ENCODE data around the gene SLC17A9. TPM values are rescaled to one million over a fixed set of nuclear protein-coding genes. Genes with fewer than 3 reads are reported as not detected.

The SLC17A9 gene
- total RNA-seq, 1 experiment from 2014 or later = 0.17 TPM

DNA sequence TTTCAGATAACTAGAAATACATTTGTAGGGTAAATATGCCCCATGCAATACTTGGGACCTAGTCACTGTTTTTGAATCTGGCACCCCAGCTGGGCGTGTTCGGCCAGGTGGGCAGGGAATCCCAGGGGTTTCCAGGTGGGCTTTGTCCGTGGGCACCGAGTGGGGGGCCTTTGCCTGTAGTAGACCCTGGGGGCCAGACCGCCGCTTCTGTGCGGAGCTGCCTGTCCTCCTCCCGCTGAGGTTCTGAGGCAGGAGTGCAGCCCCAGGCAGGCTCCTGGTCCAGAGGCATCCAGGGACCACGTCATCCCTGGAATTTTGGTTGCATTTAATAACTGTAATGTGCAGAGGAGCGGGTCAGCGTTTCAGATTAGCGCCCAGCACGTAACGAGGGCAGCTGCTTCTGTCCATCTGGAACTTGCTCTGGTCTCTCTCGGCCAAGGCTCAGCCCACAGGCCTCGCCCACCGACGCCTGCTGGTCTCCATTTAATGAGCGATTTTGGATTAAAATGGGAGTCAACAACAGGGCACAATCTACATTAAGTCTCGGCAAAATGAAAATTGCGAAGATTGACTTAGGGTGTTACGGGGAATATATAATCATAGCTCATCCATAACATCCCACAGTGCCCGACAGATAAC lies 41.5 kb downstream of the SLC17A9 start:
- ChIA-PET POLR2A (ENCODE audit: low non-redundant PET) (interaction anchor here (0.6 kb wide), 1 partner anchor 25 kb away, joined by 6 read pairs; no protein-coding TSS in a partner anchor), CTCF (interaction anchor here (1.1 kb wide), 1 partner anchor 22 kb away, joined by 3 read pairs; no protein-coding TSS in a partner anchor)
- DNase-seq (ENCODE audit: low spot score) = no peak
- BruUV-seq (replicated peaks) = no TSS peak
- Histone ChIP-seq H3K4me3 (ENCODE audit: low read depth, low read length, poor library complexity, severe bottlenecking) (no peak overlapping the region), H3K9me3 (ENCODE audit: low read depth, low read length, poor library complexity, severe bottlenecking) (no peaks in the 10 kb centered on the region), H3K4me1 (ENCODE audit: insufficient read depth, low read length, poor library complexity, severe bottlenecking) (no peaks in the 10 kb centered on the region), H3K27me3 (replicated peaks; ENCODE audit: insufficient read depth, low read depth, low read length, poor library complexity) (peaks cover 39% of the 10 kb centered on the region), H3K27ac (ENCODE audit: low read depth, low read length, poor library complexity, severe bottlenecking) (no peak overlapping the region), H3K36me3 (ENCODE audit: insufficient read depth, low read length, poor library complexity, severe bottlenecking) (no peaks in the 10 kb centered on the region)
- no peak for TF ChIP-seq EZH2 (IDR thresholded peaks at IDR 0.05; ENCODE audit: borderline replicate concordance, low read depth, low read length, poor library complexity, severe bottlenecking)
- TF ChIP-seq, protein P1, sequence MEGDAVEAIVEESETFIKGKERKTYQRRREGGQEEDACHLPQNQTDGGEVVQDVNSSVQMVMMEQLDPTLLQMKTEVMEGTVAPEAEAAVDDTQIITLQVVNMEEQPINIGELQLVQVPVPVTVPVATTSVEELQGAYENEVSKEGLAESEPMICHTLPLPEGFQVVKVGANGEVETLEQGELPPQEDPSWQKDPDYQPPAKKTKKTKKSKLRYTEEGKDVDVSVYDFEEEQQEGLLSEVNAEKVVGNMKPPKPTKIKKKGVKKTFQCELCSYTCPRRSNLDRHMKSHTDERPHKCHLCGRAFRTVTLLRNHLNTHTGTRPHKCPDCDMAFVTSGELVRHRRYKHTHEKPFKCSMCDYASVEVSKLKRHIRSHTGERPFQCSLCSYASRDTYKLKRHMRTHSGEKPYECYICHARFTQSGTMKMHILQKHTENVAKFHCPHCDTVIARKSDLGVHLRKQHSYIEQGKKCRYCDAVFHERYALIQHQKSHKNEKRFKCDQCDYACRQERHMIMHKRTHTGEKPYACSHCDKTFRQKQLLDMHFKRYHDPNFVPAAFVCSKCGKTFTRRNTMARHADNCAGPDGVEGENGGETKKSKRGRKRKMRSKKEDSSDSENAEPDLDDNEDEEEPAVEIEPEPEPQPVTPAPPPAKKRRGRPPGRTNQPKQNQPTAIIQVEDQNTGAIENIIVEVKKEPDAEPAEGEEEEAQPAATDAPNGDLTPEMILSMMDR (conservative IDR thresholded peaks at IDR 0.05; ENCODE audit: low read depth, low read length) = no peak
- intact Hi-C loops (cut with micrococcal nuclease; ENCODE audit: unreplicated experiment) = no loop called here

DNA sequence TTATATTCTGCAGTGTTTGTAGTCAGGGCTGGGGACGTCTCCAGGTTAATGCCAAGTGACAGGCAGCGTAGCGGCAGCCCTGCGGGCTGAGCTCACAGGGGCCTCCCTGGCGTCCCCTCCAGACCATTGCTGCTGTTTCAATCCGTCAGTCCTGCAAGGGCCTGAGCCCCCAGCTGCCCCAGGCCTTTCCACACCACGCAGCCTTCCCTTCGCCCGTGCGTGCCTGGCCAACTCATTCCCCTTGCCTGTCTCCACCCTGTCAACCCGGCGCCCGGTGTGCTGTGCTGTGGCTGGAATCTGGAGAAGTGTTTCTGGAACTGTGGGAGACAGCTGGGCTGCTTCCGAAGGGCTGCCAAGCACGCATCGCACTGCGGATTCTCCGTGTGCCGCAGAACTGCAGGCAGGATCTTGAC lies 42.4 kb downstream of the SLC17A9 start:
- CTCF ChIA-PET = interaction anchor here (1.1 kb wide), 1 partner anchor 23 kb away, joined by 3 read pairs; no protein-coding TSS in a partner anchor
- BruUV-seq (replicated peaks) = no TSS peak
- Histone ChIP-seq H3K27ac (ENCODE audit: low read depth, low read length, poor library complexity, severe bottlenecking) (no peak overlapping the region), H3K4me1 (ENCODE audit: insufficient read depth, low read length, poor library complexity, severe bottlenecking) (no peaks in the 10 kb centered on the region), H3K27me3 (replicated peaks; ENCODE audit: insufficient read depth, low read depth, low read length, poor library complexity) (peaks cover 47% of the 10 kb centered on the region), H3K36me3 (ENCODE audit: insufficient read depth, low read length, poor library complexity, severe bottlenecking) (no peaks in the 10 kb centered on the region), H3K9me3 (ENCODE audit: low read depth, low read length, poor library complexity, severe bottlenecking) (no peaks in the 10 kb centered on the region), H3K4me3 (ENCODE audit: low read depth, low read length, poor library complexity, severe bottlenecking) (no peak overlapping the region)
- TF ChIP-seq, protein P1 (conservative IDR thresholded peaks at IDR 0.05; ENCODE audit: low read depth, low read length) = no peak
- TF ChIP-seq EZH2 (IDR thresholded peaks at IDR 0.05; ENCODE audit: borderline replicate concordance, low read depth, low read length, poor library complexity, severe bottlenecking) = no peak
- no peak for DNase-seq (ENCODE audit: low spot score)
- POLR2A ChIA-PET (ENCODE audit: low non-redundant PET) = interaction anchor here (0.6 kb wide), 1 partner anchor 24 kb away, joined by 6 read pairs; no protein-coding TSS in a partner anchor
- intact Hi-C loops (cut with micrococcal nuclease; ENCODE audit: unreplicated experiment) = no loop called here

DNA sequence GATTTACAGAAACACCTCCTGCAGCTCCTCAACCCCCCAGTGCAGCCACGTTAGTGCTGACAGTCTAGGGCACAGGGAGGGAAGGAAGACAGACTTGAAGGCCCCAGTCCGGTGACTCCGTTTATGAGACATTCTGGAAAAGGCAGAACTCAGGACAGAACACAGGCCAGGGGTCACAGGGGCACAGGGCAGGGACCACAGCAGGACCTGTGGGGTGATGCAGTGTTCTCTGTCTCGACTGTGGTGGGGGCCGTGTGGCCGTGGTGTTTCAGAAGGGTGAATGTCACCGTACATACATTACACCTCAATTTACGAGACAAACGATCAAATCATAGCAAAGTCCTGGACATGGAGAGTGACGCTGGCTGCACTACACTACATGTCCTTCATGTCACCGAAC lies 43.0 kb downstream of the SLC17A9 start:
- no TSS peak for BruUV-seq (replicated peaks)
- intact Hi-C loops (cut with micrococcal nuclease; ENCODE audit: unreplicated experiment) = no loop called here
- Histone ChIP-seq H3K4me1 (ENCODE audit: insufficient read depth, low read length, poor library complexity, severe bottlenecking) (no peaks in the 10 kb centered on the region), H3K27me3 (replicated peaks; ENCODE audit: insufficient read depth, low read depth, low read length, poor library complexity) (peaks cover 52% of the 10 kb centered on the region), H3K4me3 (ENCODE audit: low read depth, low read length, poor library complexity, severe bottlenecking) (no peak overlapping the region), H3K9me3 (ENCODE audit: low read depth, low read length, poor library complexity, severe bottlenecking) (no peaks in the 10 kb centered on the region), H3K27ac (ENCODE audit: low read depth, low read length, poor library complexity, severe bottlenecking) (no peak overlapping the region), H3K36me3 (ENCODE audit: insufficient read depth, low read length, poor library complexity, severe bottlenecking) (no peaks in the 10 kb centered on the region)
- no peak for DNase-seq (ENCODE audit: low spot score)
- CTCF ChIA-PET = no interaction called here
- POLR2A ChIA-PET (ENCODE audit: low non-redundant PET) = no interaction called here
- TF ChIP-seq, protein P1 (conservative IDR thresholded peaks at IDR 0.05; ENCODE audit: low read depth, low read length) = no peak
- no peak for TF ChIP-seq EZH2 (IDR thresholded peaks at IDR 0.05; ENCODE audit: borderline replicate concordance, low read depth, low read length, poor library complexity, severe bottlenecking)

Data from A673 (cell line).